ENCODE results near the gene ZEB1.
"Not testable (repeated sequence)": the region's sequence is repeated elsewhere in the genome, so short reads cannot be mapped to it uniquely, and the experiment has no call there.

Gene ZEB1

DNA sequence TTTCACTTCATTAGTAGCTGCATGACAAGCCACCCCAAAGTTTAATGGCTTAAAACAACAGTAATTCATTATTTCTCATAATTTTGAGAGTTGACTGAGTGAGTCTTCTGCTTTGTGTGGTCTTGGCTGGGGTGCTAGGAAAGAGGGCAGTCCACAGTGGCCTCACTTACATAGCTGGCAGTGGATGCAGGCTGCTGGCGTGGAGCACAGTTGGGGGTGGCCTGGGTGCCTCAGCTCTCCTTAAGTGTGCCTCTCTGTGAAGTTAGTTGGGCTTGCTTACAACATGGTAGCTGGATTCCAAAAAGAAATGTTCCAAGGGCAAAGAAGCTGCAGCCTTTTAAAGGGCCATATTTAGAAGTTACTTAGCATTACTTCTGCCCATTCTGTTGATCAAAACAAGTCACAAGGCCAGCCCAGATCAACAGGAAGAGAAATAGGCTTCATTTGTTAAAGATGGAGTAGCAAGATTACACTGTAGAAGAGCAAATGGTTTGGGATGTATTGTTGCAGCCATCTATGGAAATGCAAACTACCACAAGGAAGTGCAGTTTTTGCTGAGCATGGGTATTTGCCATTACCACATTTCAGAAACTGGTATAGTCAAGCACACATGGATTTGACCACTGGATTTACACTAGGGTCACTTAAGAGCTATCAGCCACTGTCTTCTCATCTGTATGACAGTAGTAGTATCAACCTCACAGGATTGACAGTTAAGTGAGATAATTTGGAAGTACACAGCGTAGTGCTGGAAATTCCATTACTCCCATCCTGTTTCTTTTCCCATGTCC lies 33.6 kb downstream of the ZEB1 start:
- TF ChIP-seq, protein P1, sequence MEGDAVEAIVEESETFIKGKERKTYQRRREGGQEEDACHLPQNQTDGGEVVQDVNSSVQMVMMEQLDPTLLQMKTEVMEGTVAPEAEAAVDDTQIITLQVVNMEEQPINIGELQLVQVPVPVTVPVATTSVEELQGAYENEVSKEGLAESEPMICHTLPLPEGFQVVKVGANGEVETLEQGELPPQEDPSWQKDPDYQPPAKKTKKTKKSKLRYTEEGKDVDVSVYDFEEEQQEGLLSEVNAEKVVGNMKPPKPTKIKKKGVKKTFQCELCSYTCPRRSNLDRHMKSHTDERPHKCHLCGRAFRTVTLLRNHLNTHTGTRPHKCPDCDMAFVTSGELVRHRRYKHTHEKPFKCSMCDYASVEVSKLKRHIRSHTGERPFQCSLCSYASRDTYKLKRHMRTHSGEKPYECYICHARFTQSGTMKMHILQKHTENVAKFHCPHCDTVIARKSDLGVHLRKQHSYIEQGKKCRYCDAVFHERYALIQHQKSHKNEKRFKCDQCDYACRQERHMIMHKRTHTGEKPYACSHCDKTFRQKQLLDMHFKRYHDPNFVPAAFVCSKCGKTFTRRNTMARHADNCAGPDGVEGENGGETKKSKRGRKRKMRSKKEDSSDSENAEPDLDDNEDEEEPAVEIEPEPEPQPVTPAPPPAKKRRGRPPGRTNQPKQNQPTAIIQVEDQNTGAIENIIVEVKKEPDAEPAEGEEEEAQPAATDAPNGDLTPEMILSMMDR (conservative IDR thresholded peaks at IDR 0.05), result no peak
- no peak for TF ChIP-seq ZFX (IDR thresholded peaks at IDR 0.05)
- no peak overlapping the region for H3K27ac ChIP-seq

DNA sequence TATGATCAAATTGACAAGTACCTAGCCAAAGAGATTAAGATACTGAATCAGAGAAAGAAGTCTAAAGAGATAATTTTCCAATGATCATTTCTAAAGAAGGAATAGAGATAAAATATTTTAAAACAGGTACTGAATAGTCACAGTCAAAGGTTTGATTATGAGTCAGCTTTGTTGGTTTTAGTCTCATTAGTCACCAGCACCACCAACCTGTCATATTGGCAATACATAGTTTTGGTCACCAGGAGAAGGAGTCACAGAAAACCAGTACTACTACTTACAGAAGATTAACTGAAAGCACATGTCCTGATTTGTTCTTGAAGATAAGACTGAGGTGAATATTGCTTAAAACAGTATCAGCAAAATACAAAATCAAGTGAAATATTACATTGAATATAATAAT lies 34.6 kb downstream of the ZEB1 start:
- H3K27ac ChIP-seq, result no peak overlapping the region
- TF ChIP-seq, protein P1 (conservative IDR thresholded peaks at IDR 0.05), result peak; percentile 20
- no peak for TF ChIP-seq ZFX (IDR thresholded peaks at IDR 0.05)

DNA sequence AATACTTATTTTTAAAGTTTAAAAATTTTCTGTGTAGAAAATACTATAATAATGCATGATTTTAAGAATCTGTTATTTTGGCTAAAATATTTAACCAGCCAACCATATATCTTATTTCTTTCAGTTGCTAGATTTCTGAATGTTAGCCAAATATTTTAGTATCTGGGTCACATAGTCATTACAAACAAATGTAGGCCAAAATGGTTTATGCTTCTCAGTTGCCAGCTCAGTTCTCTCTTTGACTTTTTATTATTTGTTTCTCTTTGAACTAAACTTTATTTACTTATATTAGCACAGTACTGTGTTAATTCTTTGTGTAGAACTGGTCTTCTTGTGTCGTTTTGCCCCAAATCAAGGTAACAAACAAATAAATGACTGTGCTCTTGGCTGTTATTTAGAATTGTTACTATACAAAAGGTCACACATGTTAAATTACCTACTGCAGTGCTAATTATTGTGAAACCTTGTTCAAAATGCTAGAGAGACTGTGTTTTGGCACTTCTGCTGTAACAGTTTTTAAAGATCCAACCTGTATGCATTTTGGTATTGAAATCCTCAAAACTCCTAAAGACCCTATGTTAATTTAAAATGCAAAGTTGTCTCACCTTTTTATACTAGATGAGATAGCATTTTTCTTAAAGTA lies 39.8 kb downstream of the ZEB1 start:
- no peak overlapping the region for H3K27ac ChIP-seq

DNA sequence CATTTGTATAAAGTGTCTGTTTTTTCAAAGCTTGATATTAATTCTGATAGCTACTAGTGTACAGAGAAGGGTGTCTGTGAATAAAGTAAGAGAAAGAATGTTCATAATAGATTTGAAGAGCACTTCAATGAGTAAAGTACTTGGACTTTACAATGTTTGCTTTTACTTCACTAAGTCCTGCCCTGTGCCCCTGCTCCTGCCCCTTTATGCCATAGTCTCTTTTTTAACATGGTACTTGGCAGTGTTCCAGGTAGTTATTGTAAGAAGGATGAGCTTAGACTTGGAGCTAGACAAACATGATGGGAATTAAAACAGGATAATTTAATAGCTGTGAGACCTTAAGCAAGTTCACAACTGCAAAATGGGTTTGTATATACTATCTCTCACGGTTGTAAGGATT lies 41.0 kb downstream of the ZEB1 start:
- H3K27ac ChIP-seq, result no peak overlapping the region
- TF ChIP-seq, protein P1 (conservative IDR thresholded peaks at IDR 0.05), result no peak
- TF ChIP-seq ZFX (IDR thresholded peaks at IDR 0.05), result no peak

More for the DNA sequence above, 39.8 kb downstream of the ZEB1 start:
- no peak for TF ChIP-seq ZFX (IDR thresholded peaks at IDR 0.05)
- TF ChIP-seq, protein P1 (conservative IDR thresholded peaks at IDR 0.05), result no peak

DNA sequence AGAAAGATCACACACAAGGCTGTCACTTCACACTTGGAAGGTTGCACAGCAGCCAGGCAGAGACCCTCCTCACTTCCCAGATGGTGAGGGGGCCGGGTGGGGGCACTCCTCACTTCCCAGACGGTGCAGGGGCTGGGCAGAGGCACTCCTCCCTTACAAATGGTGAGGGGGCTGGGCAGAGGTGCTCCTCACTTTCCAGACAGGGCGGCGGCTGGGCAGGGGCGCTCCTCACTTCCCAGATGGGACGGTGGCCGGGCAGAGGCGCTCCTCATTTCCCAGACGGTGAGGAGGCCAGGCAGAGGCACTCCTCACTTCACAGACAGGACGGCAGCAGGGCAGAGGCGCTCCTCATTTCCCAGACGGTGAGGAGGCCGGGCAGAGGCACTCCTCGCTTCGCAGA lies 42.5 kb downstream of the ZEB1 start:
- not testable (repeated sequence) for H3K27ac ChIP-seq

DNA sequence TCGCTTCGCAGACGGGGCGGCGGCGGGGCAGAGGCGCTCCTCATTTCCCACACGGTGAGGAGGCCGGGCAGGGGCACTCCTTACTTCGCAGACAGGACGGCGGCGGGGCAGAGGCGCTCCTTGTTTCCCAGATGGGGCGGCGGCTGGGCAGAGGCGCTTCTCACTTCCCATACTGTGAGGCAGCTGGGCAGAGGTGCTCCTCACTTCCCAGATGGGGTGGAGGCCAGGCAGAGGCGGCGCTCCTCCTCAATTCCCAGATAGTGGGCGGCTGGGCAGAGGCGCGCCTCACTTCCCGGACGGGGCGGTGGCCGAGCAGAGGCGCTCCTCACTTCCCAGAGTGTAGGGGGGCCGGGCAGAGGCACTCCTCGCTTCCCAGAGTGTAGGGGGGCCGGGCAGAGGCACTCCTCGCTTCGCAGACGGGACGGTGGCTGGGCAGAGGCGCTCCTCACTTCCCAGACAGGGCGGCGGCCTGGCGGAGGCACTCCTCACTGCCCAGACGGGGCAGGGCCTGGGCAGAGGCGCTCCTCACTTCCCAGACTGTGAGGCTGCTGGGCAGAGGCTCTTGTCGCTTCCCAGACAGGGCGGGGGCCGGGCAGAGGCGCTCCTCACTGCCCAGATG lies 43.1 kb downstream of the ZEB1 start:
- TF ChIP-seq, protein P1 (conservative IDR thresholded peaks at IDR 0.05), result no peak
- no peak for TF ChIP-seq ZFX (IDR thresholded peaks at IDR 0.05)
- H3K27ac ChIP-seq, result no peak overlapping the region

DNA sequence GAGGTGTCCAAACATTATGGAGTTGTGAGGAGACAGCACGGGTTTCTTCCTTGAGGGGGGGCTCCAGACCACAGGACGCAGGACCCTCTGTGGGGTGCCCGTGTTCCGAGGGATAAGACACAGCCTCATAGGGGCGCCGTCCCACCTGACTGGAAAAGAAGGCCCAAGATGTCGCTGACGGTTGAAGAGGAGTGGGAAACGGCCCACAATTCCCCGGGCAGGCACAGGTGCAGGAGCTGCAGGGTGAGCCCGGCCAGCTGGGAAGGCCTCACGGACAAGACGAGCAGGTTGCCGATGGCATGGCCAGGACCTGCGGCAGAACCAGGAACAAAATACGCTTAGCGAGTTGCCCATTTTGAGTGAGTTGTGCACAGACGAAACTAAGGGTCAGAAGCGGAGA lies 44.7 kb downstream of the ZEB1 start:
- not testable (repeated sequence) for H3K27ac ChIP-seq

DNA sequence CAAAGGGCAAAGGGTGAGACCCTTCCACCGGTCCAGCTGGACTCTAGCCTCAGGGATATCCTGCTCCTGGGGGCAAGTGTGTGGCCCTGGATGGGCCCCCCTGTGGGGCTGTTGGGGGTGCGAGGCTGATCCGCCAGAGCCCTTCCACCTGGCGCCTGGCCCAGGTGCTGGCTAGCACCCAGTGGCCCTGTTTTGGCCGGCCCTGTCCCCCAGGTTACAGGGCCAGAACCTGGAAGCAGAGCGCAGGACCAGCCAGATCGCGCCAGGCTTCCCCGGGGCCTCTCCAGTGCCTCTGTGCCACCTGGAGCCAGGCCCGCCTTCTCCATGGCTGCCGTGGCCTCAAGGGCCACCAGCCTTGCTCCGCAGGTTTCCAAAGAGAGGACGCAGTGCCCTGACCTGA lies 45.2 kb downstream of the ZEB1 start:
- not testable (repeated sequence) for H3K27ac ChIP-seq

DNA sequence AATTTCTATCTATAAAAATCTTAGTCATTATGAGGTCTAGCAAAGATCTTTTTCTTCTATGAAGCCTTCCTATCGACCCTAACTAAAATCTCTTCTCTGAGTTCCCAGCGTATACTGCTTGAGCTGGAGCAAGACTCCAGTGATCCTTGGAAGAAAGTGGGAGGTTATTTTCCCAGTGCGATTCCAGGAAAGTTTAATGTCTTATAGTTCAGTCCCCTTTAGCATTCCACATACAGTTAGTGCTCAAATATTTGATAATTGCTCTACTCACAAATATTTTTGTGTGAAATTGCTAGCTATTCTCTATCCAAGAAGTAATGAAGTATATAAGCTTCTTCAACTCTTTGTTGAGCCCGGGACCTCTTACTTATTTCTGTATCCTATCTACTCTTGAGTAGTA lies 47.7 kb downstream of the ZEB1 start:
- TF ChIP-seq, protein P1 (conservative IDR thresholded peaks at IDR 0.05), result no peak
- no peak for TF ChIP-seq ZFX (IDR thresholded peaks at IDR 0.05)
- no peak overlapping the region for H3K27ac ChIP-seq
